HG02588 (cell line): ENCODE results near the gene C6orf120.

ENCODE experiments used
- ATAC-seq: cut with Tn5 transposase; IDR thresholded peaks from one replicate; pipeline ENCODE4 v1.9.1; 2021; ENCODE audit warnings: mild to moderate bottlenecking, moderate library complexity; ENCODE audit not compliant: unreplicated experiment

C6orf120 gene

GRCh38 chr6:169724494-169725124, 22.7 kb downstream of the C6orf120 start, which contains the start of gene PHF10:
TSS of gene PHF10 (minus strand) at chr6:169724500. CDS start at chr6:169723931, 569 bp downstream.
- ATAC-seq, result peak; percentile 41

- ATAC-seq, result peak; percentile 13
Measured at GRCh38 chr6:169725125-169726048, 23.5 kb downstream of the C6orf120 start.

GRCh38 chr6:169726049-169726400, 24.1 kb downstream of the C6orf120 start:
- ATAC-seq, result no peak

DNA sequence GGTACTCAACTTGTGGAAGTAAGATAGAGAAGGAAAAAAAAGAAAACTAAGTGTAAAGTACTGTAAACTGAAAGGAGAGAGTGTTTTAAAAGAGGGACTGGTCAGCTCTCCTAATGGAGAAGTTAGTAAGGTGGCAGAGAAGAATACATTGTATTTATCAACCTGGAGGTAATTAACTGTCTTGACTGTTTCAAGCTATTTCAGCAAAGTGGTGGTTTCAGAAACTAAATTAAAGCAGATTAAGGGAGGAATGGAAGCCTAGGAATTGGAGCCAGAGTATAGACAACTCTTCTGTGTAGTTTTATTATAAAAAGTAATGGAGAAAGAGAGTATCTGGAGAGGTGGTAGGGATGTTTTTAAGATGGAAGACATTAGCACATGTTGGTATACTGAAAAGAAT, 25.0 kb downstream of the C6orf120 start:
- ATAC-seq, result no peak

GRCh38 chr6:169729961-169730360, 28.0 kb downstream of the C6orf120 start:
- no peak for ATAC-seq

DNA sequence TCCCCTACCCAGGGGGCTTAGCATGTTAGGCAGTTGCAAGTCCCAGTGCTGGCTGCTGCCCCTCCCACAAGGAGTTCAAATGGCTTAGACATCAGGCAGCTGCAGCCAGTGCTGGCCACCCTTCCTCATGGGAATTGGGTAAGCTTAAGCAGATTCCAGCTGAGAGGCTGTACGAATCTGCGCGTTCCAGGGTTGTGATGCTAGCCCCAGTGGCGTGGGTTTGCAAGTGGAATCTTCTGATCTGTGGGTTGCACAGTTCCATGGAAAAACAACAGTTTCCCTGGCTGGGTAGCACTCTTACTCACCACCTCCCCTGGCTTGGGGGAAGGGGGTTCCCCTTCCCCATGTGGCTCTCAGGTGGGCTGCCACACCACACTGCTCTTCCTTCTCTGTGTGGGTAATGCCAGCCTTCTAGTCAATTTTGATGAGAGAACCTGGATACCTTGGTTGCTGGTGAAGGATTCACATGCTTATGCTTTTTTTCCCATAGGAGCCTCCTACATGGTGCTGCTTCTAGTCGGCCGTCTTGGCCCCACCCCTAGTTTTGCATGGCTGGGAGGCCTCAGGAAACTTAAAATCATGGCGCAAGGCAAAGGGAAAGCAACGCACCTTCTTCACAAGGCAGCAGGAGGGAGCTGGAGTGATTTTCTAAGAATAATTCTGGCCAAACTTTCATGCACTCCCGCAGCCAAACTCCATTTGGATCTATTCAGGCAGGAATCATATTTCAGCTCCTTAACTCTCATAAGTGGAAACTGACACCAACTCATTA, 36.5 kb downstream of the C6orf120 start:
- ATAC-seq, result no peak

DNA sequence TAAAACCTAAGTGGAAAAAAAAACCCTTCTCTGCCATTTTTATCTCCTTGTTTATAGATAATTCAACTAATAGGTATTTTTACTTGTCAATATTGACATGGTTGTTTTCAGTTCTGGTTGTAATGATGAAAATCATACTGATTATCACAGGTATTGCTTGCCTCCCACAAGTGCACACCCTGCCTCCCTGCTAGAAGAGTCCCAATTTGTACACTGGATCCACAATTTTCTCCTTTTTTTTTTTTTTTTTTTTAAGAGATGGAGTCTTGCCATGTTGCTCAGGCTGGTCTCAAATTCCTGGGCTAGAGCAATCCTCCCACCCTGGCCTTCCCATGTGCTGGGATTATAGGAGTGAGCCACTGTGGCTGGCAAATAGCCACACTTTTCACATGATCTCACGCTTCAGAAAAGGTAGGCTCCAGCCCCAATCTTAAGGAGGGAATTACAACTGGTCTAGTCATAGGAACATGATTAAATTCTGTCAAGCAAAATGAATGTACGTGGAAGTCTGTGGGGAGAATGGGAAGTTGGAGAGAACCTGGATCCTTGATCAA, 37.1 kb downstream of the C6orf120 start:
- no peak for ATAC-seq

DNA sequence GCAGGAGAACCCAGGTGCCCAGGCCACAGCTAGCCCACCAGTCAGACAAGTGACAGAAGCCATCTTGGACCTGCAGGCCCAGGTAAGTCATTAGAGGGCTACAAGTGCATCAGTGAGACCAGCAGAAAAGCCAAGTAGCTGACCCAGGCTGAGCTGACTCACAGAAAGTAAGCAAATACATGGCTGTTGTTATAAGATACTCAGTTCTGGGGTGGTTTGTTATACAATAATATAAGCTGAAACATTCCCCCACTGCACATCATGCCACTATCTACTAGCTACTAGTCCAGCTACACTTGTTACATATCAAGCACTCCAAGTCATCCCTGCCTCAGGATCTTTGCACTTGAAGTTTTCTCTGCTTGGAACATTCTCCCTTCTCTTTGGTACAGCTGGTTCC, 39.4 kb downstream of the C6orf120 start:
- no peak for ATAC-seq

DNA sequence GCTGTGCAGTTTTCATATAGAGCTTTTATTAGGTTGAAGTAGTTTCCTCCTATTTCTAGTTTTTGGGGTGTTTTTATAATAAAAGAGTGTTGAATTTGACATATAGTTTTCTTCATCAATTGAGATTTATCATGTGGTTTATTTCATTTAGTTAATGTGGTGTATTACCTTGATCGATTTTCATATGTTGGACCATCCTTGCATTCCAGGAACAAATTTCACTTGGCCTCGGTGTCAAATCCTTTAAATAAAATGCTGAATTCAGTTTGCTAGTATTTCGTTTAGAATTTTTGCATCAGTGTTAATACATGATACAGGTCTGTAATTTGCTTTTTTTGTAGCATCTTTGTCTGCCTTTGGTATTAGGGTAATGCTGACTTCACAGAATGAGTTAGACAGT, 43.5 kb downstream of the C6orf120 start:
- ATAC-seq, result no peak

DNA sequence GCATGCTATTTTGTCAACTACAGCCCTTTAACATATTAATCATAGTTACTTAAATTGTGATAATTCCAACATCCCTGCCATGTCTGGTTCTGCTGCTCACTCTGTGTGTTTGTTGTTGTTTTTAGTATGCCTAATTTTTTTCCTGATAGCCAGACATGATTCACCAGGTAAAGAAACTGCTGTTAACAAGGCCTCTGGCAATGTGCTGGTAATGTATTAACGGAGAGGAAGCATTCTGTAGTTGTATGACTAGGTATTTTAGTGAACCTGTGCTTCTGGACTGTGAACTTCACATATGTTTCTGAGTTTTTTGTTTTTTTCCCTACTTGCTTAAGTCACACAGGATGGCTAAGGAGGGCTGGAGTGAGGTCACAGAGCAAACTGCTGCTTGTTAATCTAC, 44.6 kb downstream of the C6orf120 start:
- ATAC-seq, result no peak

GRCh38 chr6:169751242-169752073, 49.5 kb downstream of the C6orf120 start, which contains the start of the genes DYNLT2 and ERMARD:
TSS of gene DYNLT2 (minus strand) at chr6:169751572. CDS start at chr6:169751458, 114 bp downstream.
TSS of gene ERMARD (plus strand) at chr6:169751622. CDS start at chr6:169751658, 36 bp downstream.
- peak; percentile 92 for ATAC-seq

DNA sequence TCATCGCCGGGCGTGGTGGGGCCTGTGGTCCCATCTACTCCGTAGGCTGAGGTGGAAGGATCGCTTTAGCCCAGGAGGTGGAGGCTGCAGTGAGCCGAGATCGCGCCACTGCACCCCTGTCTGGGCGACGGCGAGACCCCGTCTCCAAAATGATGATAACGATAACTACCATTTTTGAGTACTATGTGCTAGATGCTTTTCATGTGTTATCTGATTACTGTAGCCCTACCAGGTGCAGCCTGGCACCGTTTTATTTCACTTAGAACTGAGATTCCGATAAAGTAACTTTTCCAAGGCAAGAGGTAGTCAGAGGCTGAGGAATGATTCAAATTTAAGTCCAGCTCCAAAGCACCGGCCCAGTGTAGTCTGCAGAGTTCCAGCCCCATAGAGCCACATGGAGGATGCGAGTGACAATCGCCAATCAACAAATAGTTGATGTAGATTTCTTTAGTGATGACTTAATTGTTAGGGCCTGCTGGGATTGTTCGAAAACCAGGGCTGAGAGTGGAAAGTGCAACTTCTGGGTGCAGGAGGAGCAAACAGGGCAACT, 50.2 kb downstream of the C6orf120 start:
- ATAC-seq, result no peak
